Measurements from ENCODE around the gene ABAT.
A peak's percentile ranks its signal among the peaks of the same experiment; 100 is the strongest.

The ABAT gene

GRCh38 chr16:8674413-8675022 is at the start of gene ABAT:
TSS of gene ABAT (plus strand) at chr16:8674617. CDS start at chr16:8735740, 61,123 bp downstream.
- peak; percentile 45 for DNase-seq (ENCODE audit: low read depth)
- TF ChIP-seq CTCF (IDR thresholded peaks at IDR 0.05; ENCODE audit: low read depth, low read length, missing control alignments), result no peak

GRCh38 chr16:8625491-8626087 is 48.8 kb upstream of the ABAT start:
- no peak overlapping the region for H3K4me3 ChIP-seq (ENCODE audit: low read depth, low read length)

More at GRCh38 chr16:8674413-8675022, at the start of gene ABAT:
- H3K4me3 ChIP-seq (ENCODE audit: low read depth, low read length), result peak within 1 kb of the TSS; percentile 79

GRCh38 chr16:8626946-8627345 is 47.5 kb upstream of the ABAT start:
- no peak overlapping the region for H3K4me3 ChIP-seq (ENCODE audit: low read depth, low read length)
- DNase-seq (ENCODE audit: low read depth), result no peak
- no peak for TF ChIP-seq CTCF (IDR thresholded peaks at IDR 0.05; ENCODE audit: low read depth, low read length, missing control alignments)

More at GRCh38 chr16:8625491-8626087, 48.8 kb upstream of the ABAT start:
- no peak for DNase-seq (ENCODE audit: low read depth)
- TF ChIP-seq CTCF (IDR thresholded peaks at IDR 0.05; ENCODE audit: low read depth, low read length, missing control alignments), result no peak

GRCh38 chr16:8627456-8627855 is 47.0 kb upstream of the ABAT start:
- no peak for TF ChIP-seq CTCF (IDR thresholded peaks at IDR 0.05; ENCODE audit: low read depth, low read length, missing control alignments)
- H3K4me3 ChIP-seq (ENCODE audit: low read depth, low read length), result no peak overlapping the region
- no peak for DNase-seq (ENCODE audit: low read depth)

- no peak for DNase-seq (ENCODE audit: low read depth)
- H3K4me3 ChIP-seq (ENCODE audit: low read depth, low read length), result no peak overlapping the region
- TF ChIP-seq CTCF (IDR thresholded peaks at IDR 0.05; ENCODE audit: low read depth, low read length, missing control alignments), result no peak
Measured at GRCh38 chr16:8628981-8629725, 45.3 kb upstream of the ABAT start.

- H3K4me3 ChIP-seq (ENCODE audit: low read depth, low read length), result no peak overlapping the region
- TF ChIP-seq CTCF (IDR thresholded peaks at IDR 0.05; ENCODE audit: low read depth, low read length, missing control alignments), result no peak
- no peak for DNase-seq (ENCODE audit: low read depth)
Measured at GRCh38 chr16:8630255-8630953, 44.0 kb upstream of the ABAT start.
